HCEC 1CT (cell line): Measurements from ENCODE around the gene OPN3.

Experiments used
- DNase-seq: peaks from one replicate; pipeline ENCODE4 v3.0.0-alpha.2; 2017

The OPN3 gene

DNA sequence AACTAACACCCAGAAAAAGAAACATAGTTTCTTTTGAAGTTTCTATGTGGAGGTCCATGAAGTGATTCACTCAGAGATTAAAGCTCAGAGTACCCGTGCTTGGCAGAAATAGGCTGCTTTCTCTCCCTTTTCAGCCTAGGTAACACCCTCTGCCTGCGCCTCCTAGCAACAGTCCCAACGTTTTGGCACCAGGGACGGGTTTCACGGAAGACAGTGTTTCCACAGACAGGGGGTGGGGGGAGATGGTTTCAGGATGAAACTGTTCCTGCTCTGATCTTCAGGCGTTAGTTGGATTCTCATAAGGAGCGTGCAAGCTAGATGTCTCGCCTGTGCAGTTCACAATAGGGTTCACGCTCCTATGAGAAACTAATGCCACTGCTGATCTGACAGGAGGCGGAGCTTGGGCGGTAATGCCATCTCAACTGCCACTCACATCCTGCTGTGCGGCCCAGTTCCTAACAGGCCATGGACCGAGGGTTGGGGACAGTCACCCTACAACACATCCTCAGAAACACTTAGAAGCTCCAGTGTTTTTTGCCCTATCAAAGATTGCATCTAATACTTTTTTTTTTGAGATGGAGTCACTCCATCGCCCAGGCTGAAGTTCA, 53.2 kb downstream of the OPN3 start:
- no peak for DNase-seq

DNA sequence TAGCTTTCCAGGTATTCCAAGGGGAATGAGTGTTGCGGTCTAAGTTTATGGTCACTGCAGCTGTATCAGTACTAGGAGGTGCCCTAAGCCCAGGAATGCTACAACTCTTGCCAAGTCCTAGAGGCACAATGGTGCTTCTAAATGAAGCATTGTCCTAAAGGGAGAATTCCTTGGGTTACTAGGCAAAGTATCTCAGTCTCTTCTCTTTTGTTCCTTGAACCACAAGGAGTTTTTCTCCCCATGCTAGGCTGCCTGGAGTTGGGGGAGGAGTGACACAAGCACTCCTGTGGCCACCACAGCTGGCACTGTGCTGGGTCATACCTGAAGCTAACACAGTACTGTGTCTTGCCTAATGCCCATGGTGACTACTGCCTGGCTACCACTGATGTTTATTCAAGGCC, 57.2 kb downstream of the OPN3 start:
- DNase-seq = no peak

DNA sequence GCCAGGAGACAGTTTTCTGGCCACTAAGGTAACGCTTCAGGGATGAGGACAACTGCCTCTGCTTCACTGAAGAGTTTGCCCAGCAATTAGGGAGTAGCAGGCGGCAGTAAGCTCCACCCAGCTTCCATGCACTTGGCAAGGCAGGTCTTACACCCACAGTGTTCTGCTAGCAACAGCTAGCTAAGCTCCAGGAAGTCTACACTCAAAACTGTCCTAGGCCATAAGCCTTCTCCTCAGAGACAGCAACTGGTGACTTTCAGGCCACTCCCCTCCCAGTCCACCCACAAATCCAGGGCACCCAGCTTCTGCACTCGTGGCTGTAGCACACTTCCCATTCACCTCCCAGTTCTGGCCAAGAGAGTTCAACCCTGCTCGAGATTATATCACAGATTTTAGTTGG, 60.7 kb downstream of the OPN3 start:
- DNase-seq = no peak

DNA sequence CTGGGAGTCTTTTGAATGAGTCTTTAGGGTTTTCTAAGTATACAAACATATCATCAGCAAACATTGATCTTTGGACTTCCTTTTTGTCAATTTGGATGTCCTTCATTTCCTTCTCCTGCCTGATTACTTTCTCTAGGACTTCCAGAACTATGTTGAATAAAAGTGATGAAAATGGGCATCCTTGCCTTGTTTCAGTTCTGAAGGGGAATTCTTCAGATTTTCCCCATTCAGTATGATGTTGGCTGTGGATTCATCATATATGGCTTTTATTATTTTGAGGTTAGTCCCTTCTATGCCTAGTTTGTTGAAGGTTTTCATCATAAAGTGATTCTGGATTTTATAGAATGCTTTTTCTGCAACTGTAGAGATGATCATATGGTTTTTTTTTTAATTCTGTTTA, 66.0 kb downstream of the OPN3 start:
- DNase-seq = no peak

DNA sequence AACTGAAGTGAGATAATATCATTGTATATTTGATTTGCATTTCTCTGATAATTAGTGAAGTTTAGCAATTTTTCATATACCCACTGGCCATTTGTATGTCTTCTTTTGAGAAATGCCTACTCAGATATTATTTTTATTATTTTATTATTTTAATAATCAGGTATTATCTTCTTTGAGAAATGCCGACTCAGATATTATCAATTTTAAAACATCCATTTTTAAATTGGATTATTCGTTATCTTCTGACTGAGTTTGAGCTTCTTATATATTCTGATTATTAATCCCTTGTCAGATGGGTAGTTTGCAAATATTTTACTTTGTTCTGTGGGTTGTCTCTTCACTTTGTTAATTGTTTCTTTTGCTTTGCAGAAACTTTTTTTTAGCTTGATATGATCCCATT, 70.3 kb downstream of the OPN3 start:
- DNase-seq = no peak

DNA sequence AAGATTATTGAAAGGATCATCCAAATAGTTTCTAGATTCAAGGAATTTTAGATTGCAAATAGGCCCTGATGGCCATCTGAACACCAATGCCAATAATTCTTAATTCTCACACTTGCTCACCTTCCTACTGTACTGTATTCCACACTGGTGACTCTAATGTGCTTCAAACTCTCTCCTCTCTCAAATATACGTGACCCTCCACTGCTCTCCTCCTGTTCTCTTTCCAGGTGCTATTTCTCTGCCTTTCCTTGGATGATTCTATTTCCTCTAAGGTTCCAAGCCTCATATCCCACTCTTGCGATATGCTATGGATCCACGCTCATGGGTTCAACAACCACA, 79.4 kb downstream of the OPN3 start:
- DNase-seq = no peak

DNA sequence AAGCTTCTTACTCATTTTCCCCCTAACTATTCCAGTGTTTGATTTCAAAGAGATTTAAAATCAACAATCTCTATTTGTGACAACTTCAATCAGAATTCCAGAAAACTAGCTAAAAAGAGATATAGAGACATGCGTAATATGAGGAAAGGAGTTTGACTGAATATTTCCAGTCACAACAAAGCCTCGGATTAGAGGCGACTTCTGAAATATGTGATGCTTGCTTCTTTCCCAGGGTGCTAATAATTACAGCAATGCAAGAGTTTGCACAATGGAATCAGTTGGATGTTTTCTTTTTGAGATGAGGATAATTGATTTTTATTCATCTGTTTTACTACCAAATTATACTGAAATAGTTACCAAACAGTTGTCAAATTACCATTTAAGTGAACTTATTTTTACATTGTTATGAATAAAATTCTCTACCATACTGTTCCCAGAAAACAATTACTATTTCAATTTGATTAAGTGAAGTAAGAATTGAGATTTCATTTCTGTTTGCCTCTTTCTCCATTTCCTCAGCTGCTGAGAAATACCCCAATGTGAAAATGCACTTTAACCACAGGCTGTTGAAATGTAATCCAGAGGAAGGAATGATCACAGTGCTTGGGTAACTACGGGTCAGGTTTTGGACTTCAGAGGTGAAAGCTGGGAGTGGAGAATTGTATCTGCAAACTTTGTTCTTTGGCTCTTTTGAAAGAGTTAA, 79.9 kb downstream of the OPN3 start:
- no peak for DNase-seq

DNA sequence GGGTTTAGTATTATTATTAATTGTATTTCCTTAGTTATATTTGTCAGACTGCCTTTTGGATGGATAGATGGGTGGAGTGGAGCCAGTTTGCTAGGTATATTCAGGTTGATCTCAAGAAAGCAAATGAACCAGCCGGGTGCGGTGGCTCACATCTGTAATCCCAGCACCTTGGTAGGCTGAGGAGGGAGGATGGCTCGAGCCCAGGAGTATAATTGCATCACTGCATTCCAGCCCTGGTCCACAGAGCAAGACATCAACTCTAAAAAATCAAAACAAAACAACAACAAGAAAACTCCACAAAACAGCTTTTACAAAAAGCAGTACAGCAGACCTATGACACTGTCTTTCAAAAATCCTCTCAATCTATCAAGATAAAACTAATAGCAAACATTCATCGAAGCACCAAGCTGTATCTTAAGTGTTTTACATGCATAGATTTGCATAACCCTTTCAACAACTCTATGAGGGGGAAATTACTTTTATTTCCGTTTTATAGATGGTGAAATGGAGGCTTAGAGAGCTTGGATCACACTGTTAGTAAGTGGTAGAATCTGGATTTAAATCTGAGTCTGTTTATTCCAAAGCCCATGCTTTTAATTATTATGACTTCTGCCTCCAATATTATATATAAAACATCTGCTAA, 82.5 kb downstream of the OPN3 start:
- no peak for DNase-seq

DNA sequence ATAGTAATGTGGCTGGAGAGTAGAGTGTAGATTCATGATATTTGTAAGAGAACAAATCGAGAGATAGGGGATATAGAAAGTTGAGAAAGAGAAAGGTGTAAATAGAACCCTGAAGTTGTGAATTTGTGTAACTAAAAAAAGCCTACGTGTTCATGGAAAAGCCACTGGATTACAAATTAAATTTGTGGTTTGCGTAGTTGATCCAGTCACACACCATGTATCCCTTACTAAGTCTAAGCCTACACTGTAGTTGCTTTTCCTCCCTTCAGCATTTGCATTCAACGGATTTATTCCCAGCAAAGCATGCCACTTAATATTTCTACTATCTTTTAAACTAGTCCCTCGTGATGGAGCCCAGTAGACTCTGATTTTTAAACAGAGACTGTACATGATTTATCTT, 83.1 kb downstream of the OPN3 start:
- no peak for DNase-seq

DNA sequence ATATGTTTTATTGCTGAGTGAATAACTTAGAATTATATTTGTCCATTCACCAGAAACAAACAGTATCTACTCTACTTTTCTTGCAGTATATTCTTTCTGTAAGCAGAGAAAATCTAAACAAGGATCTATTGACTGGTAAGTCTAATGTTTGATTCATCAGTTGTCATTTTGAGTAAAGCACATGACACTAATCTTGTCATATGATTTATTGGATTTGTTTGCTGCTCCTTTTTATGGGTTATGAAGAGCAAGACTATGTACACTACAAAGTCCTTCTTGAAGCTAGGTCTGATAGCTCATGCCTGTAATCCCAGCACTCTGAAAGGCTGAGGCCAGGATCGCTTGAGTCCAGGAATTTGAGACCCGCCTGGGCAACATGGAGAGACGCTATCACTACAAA, 84.6 kb downstream of the OPN3 start:
- no peak for DNase-seq

DNA sequence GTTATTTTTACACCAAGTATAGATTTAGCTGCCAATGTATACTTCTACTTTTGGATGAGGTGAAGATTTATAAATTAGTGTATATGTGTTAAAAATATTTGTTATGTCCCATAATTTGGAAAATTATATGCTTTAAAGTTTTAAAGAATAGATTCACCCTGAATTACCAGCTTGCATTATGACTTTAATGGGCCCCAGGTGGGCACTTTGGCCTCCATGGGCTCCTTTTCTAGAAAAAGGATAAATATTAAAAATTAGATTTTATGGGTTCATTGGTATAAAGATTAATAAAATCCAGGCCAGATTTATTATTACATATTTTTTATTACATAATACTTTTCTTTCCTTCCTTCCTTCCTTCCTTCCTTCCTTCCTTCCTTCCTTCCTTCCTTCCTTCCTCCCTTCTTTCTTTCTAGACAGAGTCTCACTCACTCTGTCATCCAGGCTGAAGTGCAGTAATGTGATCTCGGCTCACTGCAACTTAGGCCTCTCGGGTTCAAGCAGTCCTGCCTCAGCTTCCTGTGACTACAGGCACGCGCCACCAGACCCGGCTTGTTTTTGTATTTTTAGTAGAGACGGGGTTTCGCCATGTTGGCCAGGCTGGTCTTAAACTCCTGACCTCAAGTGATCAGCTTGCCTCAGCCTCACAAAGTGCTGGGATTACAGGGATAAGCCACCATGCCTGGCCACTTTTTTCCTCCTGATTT, 86.1 kb downstream of the OPN3 start:
- no peak for DNase-seq

DNA sequence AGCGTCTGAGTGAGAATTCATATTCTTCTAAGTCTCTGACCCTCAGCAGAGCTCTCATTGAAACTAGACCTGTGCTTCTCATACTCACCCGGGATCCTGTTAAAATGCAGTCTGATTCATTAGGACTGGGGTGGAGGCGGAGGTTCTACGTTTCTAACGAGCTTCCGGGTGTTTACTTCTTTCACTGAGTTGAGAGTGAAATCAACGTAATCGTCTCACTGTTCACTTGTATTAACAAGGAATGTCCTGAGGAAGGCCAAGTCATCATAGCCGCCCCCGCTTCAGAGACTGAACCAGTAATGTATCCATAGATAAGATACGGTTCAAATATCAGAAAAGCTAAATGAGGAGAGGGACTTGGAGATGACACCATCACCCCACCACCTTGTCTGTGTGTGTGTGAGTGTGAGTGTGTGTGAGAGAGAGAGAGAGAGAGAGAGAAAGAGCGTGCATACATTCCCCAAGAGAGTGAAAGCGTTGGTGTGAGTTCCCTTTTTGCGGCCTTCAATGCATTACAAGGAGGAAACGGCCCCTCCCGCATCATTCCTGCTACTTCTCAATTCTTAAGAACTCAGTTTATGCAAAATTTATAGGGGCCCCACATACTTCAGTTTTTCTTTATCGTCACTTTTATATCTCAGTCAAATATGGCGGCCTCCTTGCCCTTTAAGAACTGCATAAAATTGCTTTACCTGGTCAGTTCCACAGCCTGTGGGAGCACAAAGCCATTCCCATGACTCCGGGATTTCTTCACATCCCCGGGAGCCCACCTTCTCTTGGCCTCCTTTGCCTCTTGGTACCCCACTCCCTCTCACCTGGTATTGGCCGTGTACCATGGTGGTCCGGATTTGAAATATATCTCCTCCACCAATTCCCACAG, 88.2 kb downstream of the OPN3 start:
- DNase-seq = no peak

DNA sequence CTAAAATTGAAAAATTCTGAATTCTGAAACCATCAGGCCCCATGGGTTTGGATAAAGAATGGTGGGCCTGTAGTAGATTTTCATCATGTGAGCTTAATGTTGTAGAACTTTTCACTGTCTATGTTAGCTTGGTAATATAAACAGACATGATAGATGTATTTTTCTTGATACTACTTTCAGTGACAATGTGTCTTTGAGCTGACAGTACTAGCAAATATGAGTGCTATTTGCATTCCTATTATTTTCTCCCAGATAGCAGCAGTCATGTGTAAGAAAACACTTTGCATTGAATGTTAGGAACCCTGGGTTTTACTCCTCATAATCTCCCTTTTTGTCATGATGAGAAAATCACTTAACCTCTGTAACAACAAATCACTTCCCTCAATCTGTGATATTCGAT, 89.9 kb downstream of the OPN3 start:
- DNase-seq = no peak

DNA sequence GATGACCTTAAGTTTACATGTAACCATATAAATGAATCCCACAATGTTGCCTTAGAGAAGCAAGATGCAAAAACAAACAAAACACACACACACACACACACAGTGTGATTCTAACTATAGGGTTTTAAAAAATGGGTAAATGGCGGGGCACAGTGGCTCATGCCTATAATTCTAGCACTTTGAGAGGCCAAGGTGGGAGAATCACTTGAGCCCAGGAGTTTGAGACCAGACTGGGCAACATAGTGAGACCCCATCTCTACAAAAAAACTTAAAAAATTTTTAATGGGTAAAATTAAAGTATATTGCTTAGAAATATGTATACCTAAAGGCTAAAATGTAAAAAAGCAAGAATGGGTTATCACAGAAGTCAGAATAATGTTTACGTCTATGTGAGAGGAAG, 92.2 kb downstream of the OPN3 start:
- no peak for DNase-seq
